Lower lobe of right lung (tissue), 2 donors: Measurements from ENCODE around the gene SGMS1. TPM values are rescaled to one million over a fixed set of nuclear protein-coding genes. Genes with fewer than 3 reads are reported as not detected.

Experiments used
- ATAC-seq, 2 donors: fragments of 200-7000 bp; cut with Tn5 transposase; one replicate each; pipeline ENCODE4 v1.9.1; 2020 to 2022; ENCODE audit warnings: mild to moderate bottlenecking in 2 of 2, moderate library complexity in 2 of 2
- DNase-seq: peaks from one replicate; pipeline ENCODE4 v3.0.0-alpha.2; 2020
- H3K27ac ChIP-seq: fragments of 200-600 bp; one replicate; pipeline ENCODE4 v1.8.0; 2022
- H3K27me3 ChIP-seq: fragments of 200-600 bp; one replicate; pipeline ENCODE4 v1.8.0; 2022; ENCODE audit warnings: low read depth
- H3K36me3 ChIP-seq: fragments of 200-600 bp; one replicate; pipeline ENCODE4 v1.8.0; 2022; ENCODE audit warnings: mild to moderate bottlenecking
- H3K4me1 ChIP-seq: fragments of 200-600 bp; one replicate; pipeline ENCODE4 v1.8.0; 2022
- H3K4me3 ChIP-seq: fragments of 200-600 bp; one replicate; pipeline ENCODE4 v1.8.0; 2022; ENCODE audit warnings: mild to moderate bottlenecking
- H3K9me3 ChIP-seq: fragments of 200-600 bp; one replicate; pipeline ENCODE4 v1.8.0; 2022
- intact Hi-C: fragments of 100-400 bp; cut with DNase I; formaldehyde crosslinking; loops from one replicate; pipeline ENCODE4 v1.11.0; 2022
- total RNA-seq: library from RNA; stranded (reverse); fragmentation: NEBNext Ultra II Directional; extraction: Animal tissue kit (Norgen Biotek cat#: 25700); gene quantifications from one replicate; pipeline ENCODE4 v1.2.1, GENCODE V29; 2021
- TF ChIP-seq, protein P1 (sequence below): fragments of 200-600 bp; IDR thresholded peaks from one replicate; pipeline ENCODE4 v1.8.0; 2022; ENCODE audit warnings: antibody characterized with exemption, mild to moderate bottlenecking
- donor health status: DM: no; HTN: yes; CAD: no; lungs with severe emphysema.

Gene SGMS1
- total RNA-seq, 1 donor from 2014 or later = 72.3 TPM

DNA sequence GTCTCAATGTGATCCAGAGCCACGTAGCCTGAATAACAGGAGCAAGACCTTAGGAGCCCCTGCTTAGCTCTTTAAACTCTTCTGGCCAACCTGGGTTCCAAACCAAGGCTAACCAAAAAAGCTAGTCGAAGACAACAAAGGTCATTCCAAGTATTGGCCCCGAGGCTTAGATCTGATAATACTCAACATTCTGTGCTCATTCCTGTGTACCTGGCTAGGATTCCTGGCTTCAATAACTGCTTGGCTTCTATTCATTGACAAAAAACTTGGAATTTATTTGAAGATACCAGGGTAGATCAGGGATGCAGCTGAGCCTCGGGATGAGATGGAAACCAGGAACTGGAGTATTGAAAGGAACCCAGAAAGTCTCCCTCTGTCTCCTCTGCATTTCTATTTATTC, 4.1 kb upstream of the SGMS1 start:
- Histone ChIP-seq H3K36me3 (peaks cover 5% of the 10 kb centered on the region), H3K4me3 (no peak overlapping the region), H3K9me3 (no peaks in the 10 kb centered on the region), H3K27ac (no peak overlapping the region), H3K4me1 (peaks cover 10% of the 10 kb centered on the region), H3K27me3 (no peaks in the 10 kb centered on the region)
- ATAC-seq (no peak), DNase-seq (no peak)
- intact Hi-C loops = loop anchor here (10.0 kb wide), 1 partner anchor 73 kb away; no protein-coding TSS in a partner anchor
- TF ChIP-seq, protein P1, sequence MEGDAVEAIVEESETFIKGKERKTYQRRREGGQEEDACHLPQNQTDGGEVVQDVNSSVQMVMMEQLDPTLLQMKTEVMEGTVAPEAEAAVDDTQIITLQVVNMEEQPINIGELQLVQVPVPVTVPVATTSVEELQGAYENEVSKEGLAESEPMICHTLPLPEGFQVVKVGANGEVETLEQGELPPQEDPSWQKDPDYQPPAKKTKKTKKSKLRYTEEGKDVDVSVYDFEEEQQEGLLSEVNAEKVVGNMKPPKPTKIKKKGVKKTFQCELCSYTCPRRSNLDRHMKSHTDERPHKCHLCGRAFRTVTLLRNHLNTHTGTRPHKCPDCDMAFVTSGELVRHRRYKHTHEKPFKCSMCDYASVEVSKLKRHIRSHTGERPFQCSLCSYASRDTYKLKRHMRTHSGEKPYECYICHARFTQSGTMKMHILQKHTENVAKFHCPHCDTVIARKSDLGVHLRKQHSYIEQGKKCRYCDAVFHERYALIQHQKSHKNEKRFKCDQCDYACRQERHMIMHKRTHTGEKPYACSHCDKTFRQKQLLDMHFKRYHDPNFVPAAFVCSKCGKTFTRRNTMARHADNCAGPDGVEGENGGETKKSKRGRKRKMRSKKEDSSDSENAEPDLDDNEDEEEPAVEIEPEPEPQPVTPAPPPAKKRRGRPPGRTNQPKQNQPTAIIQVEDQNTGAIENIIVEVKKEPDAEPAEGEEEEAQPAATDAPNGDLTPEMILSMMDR = no peak

DNA sequence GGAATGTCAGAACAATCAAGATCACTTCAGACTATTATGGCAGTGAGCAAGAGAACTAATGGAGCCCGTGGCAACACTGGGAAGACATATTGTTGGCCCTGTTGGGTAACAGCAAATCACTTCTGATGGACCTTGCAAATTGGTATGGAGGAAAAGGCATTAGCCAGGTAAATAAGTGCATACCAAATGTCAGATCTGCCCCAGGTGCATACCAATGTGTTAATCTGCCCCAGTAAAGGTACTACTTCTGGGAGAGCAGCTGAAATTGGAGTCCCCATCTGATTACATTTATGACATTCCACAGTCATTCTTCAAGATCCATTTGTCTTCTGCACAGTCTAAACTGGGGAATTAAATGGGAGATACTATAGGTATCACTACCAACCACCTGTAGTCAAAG, 3.7 kb upstream of the SGMS1 start:
- TF ChIP-seq, protein P1 = no peak
- DNase-seq (no peak), ATAC-seq (no peak)
- Histone ChIP-seq H3K9me3 (no peaks in the 10 kb centered on the region), H3K27ac (no peak overlapping the region), H3K4me1 (peaks cover 10% of the 10 kb centered on the region), H3K4me3 (no peak overlapping the region), H3K27me3 (no peaks in the 10 kb centered on the region), H3K36me3 (peaks cover 5% of the 10 kb centered on the region)
- intact Hi-C loops = loop anchor here (10.0 kb wide), 1 partner anchor 73 kb away; no protein-coding TSS in a partner anchor

DNA sequence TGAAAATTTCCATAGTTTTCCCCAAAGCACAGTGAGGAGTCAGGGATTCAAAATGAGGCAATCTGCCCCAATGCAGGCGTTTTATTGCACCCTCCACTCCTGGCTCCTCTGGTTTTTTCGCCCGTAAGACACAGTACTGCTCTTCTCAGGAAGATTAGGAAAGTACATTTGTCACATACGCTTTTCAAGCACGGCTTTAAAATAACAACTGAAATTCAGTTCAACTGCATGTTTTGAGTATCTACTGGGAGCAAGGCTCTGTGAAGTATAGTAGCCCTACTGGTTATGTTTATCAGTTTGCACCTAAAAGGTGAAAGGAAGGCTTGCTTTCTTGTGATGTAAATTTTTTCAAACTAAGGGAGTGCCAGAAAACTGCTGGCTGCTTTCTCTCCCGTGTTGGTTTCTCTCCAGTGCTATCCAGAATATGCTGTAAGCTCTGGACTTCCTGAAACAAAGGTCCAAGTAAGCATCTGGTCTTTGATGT, 1.9 kb upstream of the SGMS1 start:
- Histone ChIP-seq H3K4me3 (peak overlapping the region; percentile 92), H3K9me3 (no peaks in the 10 kb centered on the region), H3K36me3 (peaks cover 5% of the 10 kb centered on the region), H3K27ac (peak overlapping the region; percentile 96), H3K4me1 (peaks cover 21% of the 10 kb centered on the region), H3K27me3 (no peaks in the 10 kb centered on the region)
- no peak for ATAC-seq
- no peak for DNase-seq
- TF ChIP-seq, protein P1 = no peak
- intact Hi-C loops = loop anchor here (10.0 kb wide), 1 partner anchor 71 kb away; no protein-coding TSS in a partner anchor

DNA sequence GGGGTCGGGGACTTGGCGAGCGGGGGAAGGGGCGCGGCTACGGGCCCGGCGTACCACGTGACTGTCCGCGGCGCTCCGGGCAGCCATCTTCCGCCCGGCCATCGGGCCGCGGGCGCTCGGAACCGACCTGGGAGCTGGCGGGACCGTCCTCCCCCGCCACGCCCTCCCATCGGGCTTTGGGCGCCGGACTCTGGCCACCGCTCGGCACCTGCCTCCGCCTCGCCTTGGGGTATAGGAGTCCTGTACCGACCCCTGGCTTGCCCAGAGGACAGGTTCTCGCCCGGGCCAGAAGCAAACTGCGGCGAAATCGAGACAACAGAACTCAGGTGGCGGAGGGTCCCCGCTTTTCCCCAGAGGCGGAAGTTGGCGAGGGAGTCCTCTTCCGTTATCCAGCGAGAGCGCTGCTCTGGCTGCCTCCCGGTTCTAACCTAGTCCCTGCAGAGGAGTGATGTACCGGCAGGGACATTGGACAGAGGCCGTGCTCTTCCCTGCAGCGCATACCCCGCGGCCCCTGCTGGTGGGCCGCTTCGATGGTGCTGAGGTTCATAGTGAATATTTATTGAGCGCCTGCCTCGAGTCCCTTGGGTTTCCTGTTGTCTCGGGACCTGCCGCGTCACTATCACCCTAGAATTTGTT, 1.2 kb upstream of the SGMS1 start:
- TF ChIP-seq, protein P1 = peak; percentile 58
- H3K9me3 ChIP-seq = no peaks in the 10 kb centered on the region
- intact Hi-C loops = loop anchor here (10.0 kb wide), 1 partner anchor 70 kb away; no protein-coding TSS in a partner anchor
- H3K36me3 ChIP-seq = peaks cover 4% of the 10 kb centered on the region
- DNase-seq (peak; percentile 80), ATAC-seq (peak; percentile 82 to 86)
- peak overlapping the region; percentile 92 for H3K4me3 ChIP-seq
- H3K27me3 ChIP-seq = no peaks in the 10 kb centered on the region
- peak overlapping the region; percentile 96 for H3K27ac ChIP-seq
- H3K4me1 ChIP-seq = peaks cover 21% of the 10 kb centered on the region

DNA sequence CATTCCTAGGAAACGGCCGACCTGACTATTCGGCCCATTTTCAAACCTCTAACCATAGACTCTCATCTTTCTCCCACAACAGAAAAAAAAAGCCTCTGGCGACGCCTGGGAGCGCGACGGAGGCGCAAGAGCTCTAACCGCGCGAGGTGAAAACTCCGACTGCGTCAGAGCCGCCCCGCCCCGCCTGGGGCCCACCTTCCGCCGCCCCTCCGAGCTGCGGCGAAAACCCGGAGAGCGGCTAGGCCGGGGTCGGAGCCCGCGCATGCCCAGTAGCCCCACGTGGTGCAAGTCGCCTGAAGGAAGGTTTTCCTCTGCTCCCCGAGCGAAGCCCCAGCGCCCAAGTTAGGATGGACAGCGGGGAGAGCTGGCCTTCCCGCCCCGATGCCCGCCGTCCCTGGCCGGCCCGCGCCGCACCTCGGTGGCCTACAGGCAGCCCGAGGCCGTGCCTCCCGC, 683 bp upstream of the SGMS1 start:
- intact Hi-C loops = loop anchor here (10.0 kb wide), 1 partner anchor 70 kb away; no protein-coding TSS in a partner anchor
- Histone ChIP-seq H3K4me1 (peaks cover 21% of the 10 kb centered on the region), H3K9me3 (no peaks in the 10 kb centered on the region), H3K27me3 (no peaks in the 10 kb centered on the region), H3K36me3 (no peaks in the 10 kb centered on the region), H3K27ac (peak overlapping the region; percentile 96), H3K4me3 (peak overlapping the region; percentile 92)
- TF ChIP-seq, protein P1 = no peak
- peak; percentile 92 to 96 for ATAC-seq
- peak; percentile 97 for DNase-seq
